ENCODE data around the gene TMEM37.

The TMEM37 gene

DNA sequence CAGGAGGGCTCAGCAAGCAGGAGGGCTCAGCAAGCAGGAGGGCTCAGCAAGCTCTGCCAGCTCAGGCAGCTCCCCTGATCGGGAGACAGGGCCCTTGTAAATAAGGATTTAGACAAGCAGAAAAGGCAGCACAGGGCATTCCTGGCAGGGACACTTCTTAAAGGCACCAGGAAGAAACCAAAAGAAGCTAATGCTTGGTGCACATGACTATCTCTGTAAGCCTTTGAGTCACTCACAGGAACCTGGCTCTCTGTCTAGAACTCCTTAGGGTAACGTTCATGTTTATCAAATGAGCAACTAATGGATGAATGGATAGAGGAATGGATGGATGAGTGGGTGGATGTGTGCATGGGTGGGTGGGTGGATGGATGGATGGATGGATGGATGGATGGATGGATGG is 28.4 kb downstream of the TMEM37 start:
- Histone ChIP-seq H3K27ac (no peak overlapping the region), H3K36me3 (replicated peaks) (no peaks in the 10 kb centered on the region), H3K4me3 (ENCODE audit: low read depth, low read length) (no peak overlapping the region), H3K27me3 (replicated peaks) (no peaks in the 10 kb centered on the region)
- TF ChIP-seq, protein P1, sequence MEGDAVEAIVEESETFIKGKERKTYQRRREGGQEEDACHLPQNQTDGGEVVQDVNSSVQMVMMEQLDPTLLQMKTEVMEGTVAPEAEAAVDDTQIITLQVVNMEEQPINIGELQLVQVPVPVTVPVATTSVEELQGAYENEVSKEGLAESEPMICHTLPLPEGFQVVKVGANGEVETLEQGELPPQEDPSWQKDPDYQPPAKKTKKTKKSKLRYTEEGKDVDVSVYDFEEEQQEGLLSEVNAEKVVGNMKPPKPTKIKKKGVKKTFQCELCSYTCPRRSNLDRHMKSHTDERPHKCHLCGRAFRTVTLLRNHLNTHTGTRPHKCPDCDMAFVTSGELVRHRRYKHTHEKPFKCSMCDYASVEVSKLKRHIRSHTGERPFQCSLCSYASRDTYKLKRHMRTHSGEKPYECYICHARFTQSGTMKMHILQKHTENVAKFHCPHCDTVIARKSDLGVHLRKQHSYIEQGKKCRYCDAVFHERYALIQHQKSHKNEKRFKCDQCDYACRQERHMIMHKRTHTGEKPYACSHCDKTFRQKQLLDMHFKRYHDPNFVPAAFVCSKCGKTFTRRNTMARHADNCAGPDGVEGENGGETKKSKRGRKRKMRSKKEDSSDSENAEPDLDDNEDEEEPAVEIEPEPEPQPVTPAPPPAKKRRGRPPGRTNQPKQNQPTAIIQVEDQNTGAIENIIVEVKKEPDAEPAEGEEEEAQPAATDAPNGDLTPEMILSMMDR (IDR thresholded peaks at IDR 0.05; ENCODE audit: low read depth, low read length, missing control alignments) = no peak
- in situ Hi-C loops (cut with HindIII; ENCODE audit: low pct_ligation_motif_present, low sequenced_read_pairs) = no loop called here
- no peak for DNase-seq

DNA sequence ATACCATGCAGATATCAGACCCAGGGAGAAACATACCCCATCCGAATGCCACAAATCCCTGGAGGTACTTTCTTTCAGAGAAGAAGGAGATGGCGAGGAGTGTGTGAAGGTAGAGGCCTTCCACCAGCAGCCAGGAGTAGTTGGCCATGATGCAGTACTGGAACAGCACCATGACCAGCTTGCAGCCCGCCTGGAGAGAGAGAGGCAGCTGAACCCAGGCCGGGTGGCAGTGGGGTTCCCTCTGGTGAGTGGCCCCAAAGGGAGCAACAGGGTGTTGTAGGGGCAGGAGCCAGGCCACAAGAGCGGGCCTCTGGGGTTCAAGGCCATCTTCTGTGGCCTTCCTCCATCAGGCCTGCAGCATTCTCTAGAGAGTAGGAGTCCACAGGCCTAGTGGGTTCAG is 30.2 kb downstream of the TMEM37 start:
- no peak overlapping the region for H3K27ac ChIP-seq
- no peak for DNase-seq
- no peaks in the 10 kb centered on the region for H3K27me3 ChIP-seq (replicated peaks)
- no peaks in the 10 kb centered on the region for H3K36me3 ChIP-seq (replicated peaks)
- no peak overlapping the region for H3K4me3 ChIP-seq (ENCODE audit: low read depth, low read length)
- TF ChIP-seq, protein P1 (IDR thresholded peaks at IDR 0.05; ENCODE audit: low read depth, low read length, missing control alignments) = no peak
- in situ Hi-C loops (cut with HindIII; ENCODE audit: low pct_ligation_motif_present, low sequenced_read_pairs) = no loop called here

DNA sequence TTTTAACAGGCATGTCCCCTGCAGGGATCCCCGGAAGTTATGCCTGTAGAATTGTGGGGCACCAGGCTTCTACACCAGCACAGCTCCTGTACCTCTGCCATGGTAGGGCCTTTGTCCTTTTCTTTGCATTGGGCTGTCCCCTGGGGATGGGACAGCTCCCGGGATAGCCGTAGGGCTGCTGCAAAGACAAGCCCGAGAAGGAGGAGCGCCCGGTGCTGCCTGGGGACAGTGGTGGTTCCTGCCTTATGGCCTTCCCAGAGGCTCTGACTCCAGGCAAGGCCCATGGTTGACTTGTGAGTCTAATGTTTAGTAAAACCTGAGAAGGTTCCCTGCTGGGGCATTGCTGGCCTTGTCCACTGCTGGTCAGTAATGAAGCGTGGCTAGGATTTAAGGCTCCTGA is 30.9 kb downstream of the TMEM37 start:
- Histone ChIP-seq H3K36me3 (replicated peaks) (no peaks in the 10 kb centered on the region), H3K4me3 (ENCODE audit: low read depth, low read length) (no peak overlapping the region), H3K27me3 (replicated peaks) (no peaks in the 10 kb centered on the region), H3K27ac (no peak overlapping the region)
- no peak for DNase-seq
- TF ChIP-seq, protein P1 (IDR thresholded peaks at IDR 0.05; ENCODE audit: low read depth, low read length, missing control alignments) = no peak
- in situ Hi-C loops (cut with HindIII; ENCODE audit: low pct_ligation_motif_present, low sequenced_read_pairs) = no loop called here

DNA sequence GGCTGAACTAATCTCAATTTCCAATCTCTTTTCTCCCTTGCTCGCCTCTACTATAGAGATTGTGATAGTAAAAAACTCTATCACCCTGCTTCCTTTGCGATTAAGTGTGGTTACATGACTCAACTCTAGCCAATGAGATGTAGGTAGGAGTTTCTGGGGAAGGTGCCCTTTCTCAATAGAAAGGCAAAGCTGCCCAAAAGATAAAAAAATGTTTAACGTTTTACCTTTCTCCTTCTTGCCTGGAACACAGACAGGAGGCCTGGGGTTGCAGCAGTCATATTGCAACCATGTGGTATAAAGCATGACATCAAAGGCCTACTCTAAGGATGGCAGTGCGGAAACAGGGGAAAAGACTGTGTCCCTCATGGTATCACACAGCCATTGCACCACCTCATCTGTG is 31.5 kb downstream of the TMEM37 start:
- TF ChIP-seq, protein P1 (IDR thresholded peaks at IDR 0.05; ENCODE audit: low read depth, low read length, missing control alignments) = no peak
- H3K27me3 ChIP-seq (replicated peaks) = no peaks in the 10 kb centered on the region
- DNase-seq = no peak
- no peak overlapping the region for H3K27ac ChIP-seq
- in situ Hi-C loops (cut with HindIII; ENCODE audit: low pct_ligation_motif_present, low sequenced_read_pairs) = no loop called here
- H3K36me3 ChIP-seq (replicated peaks) = no peaks in the 10 kb centered on the region
- no peak overlapping the region for H3K4me3 ChIP-seq (ENCODE audit: low read depth, low read length)

DNA sequence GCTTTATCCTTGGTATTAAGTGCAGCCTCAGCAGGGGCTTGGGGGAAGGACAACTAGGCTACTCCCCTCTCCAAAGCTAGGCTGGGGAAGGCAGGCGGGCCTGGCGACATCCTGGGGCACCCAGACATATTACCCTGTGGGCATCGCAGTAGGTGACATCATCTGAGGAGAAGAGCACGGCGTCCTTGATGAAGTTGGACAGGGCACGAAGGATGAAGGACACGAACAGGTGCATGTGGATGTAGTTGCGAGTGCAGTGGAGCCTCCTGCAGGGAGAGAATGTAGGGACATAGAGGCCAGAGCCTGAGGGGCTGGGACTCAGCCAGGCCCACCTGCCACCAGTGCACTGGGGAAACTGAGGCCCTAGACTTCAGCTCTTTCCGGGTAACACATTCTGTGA is 32.3 kb downstream of the TMEM37 start:
- H3K27me3 ChIP-seq (replicated peaks) = no peaks in the 10 kb centered on the region
- in situ Hi-C loops (cut with HindIII; ENCODE audit: low pct_ligation_motif_present, low sequenced_read_pairs) = no loop called here
- TF ChIP-seq, protein P1 (IDR thresholded peaks at IDR 0.05; ENCODE audit: low read depth, low read length, missing control alignments) = no peak
- H3K4me3 ChIP-seq (ENCODE audit: low read depth, low read length) = no peak overlapping the region
- no peaks in the 10 kb centered on the region for H3K36me3 ChIP-seq (replicated peaks)
- DNase-seq = no peak
- H3K27ac ChIP-seq = no peak overlapping the region

DNA sequence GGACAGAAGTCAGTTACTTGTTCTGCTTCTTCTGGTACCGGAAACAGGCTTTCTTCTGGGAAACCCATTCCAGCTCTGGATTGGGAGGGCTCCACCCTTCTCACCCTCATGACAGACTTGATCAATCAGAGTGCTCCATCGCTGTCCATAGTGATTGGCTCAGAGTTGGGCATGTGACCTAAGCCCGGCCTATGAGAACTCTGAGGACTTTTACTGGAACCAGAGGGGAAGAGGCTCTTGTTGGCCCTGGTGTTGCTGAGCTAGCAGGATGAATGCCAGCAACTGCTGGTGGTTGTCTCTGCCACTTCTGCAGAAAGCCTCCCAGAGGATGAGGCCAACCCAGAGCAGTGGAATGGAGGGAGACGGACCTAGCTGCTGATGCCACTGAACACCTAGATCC is 33.3 kb downstream of the TMEM37 start:
- TF ChIP-seq, protein P1 (IDR thresholded peaks at IDR 0.05; ENCODE audit: low read depth, low read length, missing control alignments) = no peak
- in situ Hi-C loops (cut with HindIII; ENCODE audit: low pct_ligation_motif_present, low sequenced_read_pairs) = no loop called here
- no peak for DNase-seq

More for the DNA sequence above, 33.3 kb downstream of the TMEM37 start:
- Histone ChIP-seq H3K4me3 (ENCODE audit: low read depth, low read length) (no peak overlapping the region), H3K27ac (no peak overlapping the region), H3K36me3 (replicated peaks) (no peaks in the 10 kb centered on the region), H3K27me3 (replicated peaks) (no peaks in the 10 kb centered on the region)

Measured in brain microvascular endothelial cell (primary cell).